Choroid plexus epithelial cell (primary cell): ENCODE data around the gene LRRC41.
A peak's percentile ranks its signal among the peaks of the same experiment; 100 is the strongest.

Experiments used
- DNase-seq: peaks from one replicate; pipeline ENCODE4 v3.0.0-alpha.2; 2010; ENCODE audit warnings: low read depth
- H3K4me3 ChIP-seq: 2 replicates; pipeline ENCODE4 v1.5.1; 2011; ENCODE audit warnings: low read depth, mild to moderate bottlenecking, control low read depth, low read length, moderate library complexity
- TF ChIP-seq, protein P1 (sequence below): conservative IDR thresholded peaks from 2 replicates; pipeline ENCODE4 v1.5.1; 2011; ENCODE audit warnings: low read depth, mild to moderate bottlenecking, control low read depth, inconsistent platforms, low read length, moderate library complexity

LRRC41 gene

DNA sequence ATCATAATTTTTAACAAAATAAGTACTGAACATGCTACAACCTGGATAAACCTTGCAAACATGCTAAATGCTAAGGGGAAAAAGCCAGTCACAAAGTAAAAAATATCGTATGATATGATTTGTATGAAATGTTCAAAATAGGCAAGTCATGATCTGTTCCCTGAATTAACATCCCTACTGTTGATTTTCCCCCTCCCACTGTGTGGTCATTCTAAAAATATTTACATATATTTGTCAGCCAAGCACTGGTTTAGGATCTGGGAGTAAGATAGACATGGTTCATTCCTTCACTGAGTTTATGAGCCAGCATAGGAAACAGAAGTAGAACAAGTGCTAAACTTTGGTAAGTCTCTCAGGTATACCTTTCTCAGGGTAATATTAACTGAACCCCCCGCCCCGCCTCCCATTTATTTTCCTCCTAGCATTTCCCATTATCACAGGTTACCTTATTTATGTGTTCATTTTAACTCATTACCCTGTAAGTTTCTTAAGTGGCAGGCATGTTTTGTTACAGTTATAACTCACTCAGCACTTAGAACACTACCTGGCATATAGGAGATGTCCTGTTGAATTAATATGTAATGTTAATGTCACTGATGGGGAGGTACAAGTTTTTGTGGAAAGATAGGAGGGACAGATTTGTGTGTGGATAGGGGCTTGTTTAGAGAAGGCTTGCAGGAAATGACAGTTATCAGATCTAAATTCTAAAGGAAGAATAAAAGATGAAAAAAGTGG lies 12.4 kb upstream of the LRRC41 start:
- no peak overlapping the region for H3K4me3 ChIP-seq
- DNase-seq, result peak; percentile 46
- TF ChIP-seq, protein P1, sequence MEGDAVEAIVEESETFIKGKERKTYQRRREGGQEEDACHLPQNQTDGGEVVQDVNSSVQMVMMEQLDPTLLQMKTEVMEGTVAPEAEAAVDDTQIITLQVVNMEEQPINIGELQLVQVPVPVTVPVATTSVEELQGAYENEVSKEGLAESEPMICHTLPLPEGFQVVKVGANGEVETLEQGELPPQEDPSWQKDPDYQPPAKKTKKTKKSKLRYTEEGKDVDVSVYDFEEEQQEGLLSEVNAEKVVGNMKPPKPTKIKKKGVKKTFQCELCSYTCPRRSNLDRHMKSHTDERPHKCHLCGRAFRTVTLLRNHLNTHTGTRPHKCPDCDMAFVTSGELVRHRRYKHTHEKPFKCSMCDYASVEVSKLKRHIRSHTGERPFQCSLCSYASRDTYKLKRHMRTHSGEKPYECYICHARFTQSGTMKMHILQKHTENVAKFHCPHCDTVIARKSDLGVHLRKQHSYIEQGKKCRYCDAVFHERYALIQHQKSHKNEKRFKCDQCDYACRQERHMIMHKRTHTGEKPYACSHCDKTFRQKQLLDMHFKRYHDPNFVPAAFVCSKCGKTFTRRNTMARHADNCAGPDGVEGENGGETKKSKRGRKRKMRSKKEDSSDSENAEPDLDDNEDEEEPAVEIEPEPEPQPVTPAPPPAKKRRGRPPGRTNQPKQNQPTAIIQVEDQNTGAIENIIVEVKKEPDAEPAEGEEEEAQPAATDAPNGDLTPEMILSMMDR, result no peak

DNA sequence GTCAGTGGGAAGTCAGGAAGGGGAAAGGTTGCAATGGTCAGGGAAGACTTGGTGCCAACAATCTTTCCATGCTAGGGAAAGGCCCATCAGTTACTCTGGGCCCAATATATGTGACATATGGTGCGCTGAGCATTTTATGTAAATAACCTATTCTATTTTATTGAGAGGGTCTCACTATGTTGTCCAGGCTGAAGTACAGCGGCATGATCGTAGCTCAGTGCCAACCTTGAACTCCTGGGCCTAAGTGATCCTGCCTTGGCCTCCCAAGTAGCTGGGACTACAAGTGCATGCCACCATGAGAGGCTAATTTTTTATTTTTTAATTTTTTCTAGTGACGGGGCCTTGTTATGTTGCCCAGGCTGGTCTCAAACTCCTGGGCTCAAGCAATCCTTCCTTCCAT lies 6.9 kb upstream of the LRRC41 start:
- TF ChIP-seq, protein P1, result no peak
- DNase-seq, result no peak
- no peak overlapping the region for H3K4me3 ChIP-seq

DNA sequence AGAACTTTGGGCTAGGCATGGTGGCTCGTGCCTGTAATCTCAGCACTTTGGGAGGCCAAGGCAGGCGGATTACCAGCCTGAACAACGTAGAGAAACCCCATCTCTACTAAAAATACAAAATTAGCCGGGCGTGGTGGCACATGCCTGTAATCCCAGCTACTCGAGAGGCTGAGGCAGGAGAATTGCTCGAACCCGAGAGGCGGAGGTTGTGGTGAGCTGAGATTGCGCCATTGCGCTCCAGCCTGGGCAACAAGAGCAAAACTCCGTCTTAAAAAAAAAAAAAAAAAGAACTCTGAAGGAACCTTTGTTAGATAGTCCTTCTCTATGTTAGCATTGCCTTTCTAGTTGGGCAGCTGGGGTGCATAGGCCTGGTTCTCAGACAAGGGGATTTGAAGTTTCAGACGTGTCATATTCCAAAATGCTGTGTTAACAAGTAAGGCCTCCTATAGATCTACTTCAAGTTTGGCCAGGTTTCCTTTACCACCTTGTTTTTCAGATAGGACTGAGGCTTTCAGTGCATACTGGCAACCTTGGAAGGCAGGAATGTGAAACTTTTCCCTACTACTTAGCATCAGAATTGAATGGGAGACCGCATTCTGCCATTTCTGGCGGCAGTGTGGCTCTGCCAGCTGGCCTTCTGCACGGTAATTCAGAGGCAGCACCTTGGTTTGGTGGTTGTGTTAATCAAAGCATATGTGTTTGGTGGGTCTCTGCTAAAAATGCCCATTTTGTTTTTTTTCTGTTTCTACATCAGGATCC lies 6.2 kb upstream of the LRRC41 start:
- TF ChIP-seq, protein P1, result no peak
- no peak overlapping the region for H3K4me3 ChIP-seq
- DNase-seq, result no peak

DNA sequence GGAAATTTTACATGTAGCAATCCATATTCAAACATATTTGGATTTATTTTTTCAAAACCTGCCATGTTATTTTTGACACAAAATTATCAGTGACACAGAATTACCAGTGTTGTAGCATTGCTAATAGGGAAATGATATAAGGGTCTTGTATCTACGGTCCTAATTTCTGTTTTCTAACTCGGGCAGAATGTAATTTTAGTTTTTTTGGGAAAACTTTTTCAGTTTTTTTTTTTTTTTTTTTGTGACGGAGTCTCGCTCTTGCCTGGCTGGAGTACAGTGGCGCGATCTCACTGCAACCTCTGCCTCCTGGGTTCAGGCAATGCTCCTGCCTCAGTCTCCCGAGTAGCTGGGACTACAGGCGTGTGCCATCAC lies 2.7 kb upstream of the LRRC41 start:
- H3K4me3 ChIP-seq, result no peak overlapping the region
- TF ChIP-seq, protein P1, result no peak
- no peak for DNase-seq

DNA sequence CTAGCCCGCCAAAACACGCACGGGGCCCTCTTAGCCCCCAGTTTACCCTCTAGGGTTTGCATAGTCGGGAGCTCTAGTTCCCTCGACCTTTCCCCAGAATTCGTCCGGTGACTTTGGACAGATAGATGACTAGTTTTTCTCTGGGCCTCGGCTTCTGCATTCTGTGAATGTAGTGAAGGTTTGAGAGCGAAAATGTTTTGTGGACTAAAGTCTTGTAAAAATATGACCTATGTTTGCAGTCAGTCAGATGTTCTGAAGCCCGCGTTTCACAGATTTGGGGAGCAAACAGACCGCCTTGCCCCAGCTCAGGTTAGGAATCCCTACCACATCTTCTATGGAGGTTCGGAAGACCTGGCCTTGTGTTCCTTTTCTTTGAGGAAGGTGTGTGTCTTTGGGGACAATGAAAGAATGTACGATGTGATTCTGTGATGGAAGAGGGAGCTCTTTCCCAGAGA lies 483 bp upstream of the LRRC41 start:
- peak; percentile 20 for DNase-seq
- peak overlapping the region; percentile 72 for H3K4me3 ChIP-seq
- TF ChIP-seq, protein P1, result no peak

DNA sequence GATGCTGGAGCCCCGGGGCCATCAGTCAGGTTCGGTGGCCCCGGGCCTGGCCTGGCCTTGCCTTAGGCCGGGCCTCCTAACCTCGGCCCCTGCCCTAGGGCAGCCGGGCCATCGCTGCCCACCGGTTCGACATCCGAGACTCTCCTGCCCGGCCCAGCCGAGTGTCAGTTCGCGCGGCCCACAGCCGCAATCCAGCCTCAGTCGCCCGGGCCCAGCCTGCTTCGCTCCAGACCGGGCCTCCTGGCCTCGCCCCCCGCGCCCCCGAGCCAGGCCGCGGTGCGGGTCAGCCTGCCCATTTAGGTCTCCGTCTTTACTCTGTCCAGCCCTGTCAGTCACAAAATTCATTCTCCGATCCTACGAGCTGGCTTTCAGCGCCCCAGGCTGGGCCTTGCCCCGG lies 777 bp downstream of the LRRC41 start:
- DNase-seq, result peak; percentile 33
- peak overlapping the region; percentile 72 for H3K4me3 ChIP-seq
- TF ChIP-seq, protein P1, result no peak
